HG03064 (cell line): ENCODE results near the gene TAF4B.
"Not testable (repeated sequence)": the region's sequence is repeated elsewhere in the genome, so short reads cannot be mapped to it uniquely, and the experiment has no call there.

Source experiments
- ATAC-seq: cut with Tn5 transposase; IDR thresholded peaks from one replicate; pipeline ENCODE4 v1.9.1; 2021; ENCODE audit warnings: low read depth; ENCODE audit not compliant: unreplicated experiment

TAF4B gene

GRCh38 chr18:26237363-26237762, 11.1 kb downstream of the TAF4B start:
- not testable (repeated sequence) for ATAC-seq

DNA sequence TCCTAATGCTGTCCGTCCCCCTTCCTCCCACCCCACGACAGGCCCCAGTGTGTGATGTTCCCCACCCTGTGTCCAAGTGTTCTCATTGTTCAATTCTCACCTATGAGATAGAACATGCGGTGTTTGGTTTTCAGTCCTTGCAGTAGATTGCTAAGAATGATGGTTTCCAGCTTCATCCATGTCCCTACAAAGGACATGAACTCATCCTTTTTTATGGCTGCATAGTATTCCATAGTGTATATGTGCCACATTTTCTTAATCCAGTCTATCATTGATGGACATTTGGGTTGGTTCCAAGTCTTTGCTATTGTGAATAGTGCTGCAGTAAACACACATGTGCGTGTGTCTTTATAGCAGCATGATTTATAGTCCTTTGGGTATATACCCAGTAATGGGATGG, 12.5 kb downstream of the TAF4B start:
- ATAC-seq: not testable (repeated sequence)

- not testable (repeated sequence) for ATAC-seq
These were observed 16.1 kb downstream of the TAF4B start for GRCh38 chr18:26242392-26242791.

DNA sequence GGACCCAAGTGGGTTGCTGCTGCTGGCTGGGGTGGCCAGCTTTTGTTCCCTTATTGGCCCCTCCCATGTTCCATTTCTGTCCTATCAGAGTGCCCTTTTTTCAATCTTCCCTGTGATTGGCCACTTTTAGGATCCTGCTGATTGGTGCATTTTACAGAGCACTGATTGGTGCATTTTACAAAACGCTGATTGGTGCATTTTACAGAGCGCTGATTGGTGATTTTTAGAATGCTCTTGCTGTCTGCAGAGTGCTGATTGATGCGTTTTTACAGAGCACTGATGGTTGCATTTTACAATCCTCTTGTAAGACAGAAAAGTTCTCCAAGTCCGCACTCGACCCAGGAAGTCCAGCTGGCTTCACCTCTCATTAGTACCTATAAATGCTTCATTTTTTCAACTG, 19.2 kb downstream of the TAF4B start:
- not testable (repeated sequence) for ATAC-seq

- ATAC-seq: no peak
These were observed 26.2 kb downstream of the TAF4B start for GRCh38 chr18:26252411-26252810.

DNA sequence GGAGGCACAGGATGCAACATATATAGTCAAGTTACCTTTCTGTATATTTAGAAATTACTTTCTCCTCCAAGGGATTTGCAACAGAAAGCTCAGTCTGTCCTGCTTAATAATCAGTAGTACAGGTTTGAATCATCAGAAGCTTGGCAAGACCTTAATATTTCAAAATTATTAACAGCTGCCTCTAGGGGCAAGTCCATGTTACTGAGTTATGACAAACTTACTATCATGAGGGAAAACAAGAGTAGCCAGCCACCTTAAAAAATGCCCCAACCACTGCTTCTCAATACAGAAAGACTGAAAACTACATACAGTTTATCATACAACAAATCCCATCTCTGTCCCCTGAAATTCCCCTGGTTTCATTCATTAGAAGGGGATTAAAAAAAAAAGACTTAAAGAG, 28.6 kb downstream of the TAF4B start:
- not testable (repeated sequence) for ATAC-seq

GRCh38 chr18:26255695-26256622, 29.7 kb downstream of the TAF4B start:
- no peak for ATAC-seq

DNA sequence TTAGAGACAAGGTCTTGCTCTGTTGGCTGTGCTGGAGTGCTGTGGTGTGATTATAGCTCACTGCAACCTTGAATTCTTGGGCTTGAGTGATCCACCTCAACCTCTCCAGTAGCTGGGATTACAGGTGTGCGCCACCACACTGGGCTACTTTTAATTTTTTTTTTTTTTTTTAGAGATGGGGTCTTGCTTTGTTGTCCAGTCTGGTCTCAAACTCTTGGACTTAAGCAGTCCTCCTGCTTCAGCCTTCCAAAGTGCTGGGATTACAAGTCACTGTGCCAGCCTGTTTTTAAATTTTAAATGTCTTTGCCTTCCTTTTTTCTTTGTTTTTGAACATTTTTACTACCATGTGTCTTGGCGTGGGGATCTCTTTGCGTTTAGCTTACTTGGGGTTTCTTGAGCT, 32.5 kb downstream of the TAF4B start:
- no peak for ATAC-seq

GRCh38 chr18:26259416-26259815, 33.2 kb downstream of the TAF4B start:
- ATAC-seq: not testable (repeated sequence)

DNA sequence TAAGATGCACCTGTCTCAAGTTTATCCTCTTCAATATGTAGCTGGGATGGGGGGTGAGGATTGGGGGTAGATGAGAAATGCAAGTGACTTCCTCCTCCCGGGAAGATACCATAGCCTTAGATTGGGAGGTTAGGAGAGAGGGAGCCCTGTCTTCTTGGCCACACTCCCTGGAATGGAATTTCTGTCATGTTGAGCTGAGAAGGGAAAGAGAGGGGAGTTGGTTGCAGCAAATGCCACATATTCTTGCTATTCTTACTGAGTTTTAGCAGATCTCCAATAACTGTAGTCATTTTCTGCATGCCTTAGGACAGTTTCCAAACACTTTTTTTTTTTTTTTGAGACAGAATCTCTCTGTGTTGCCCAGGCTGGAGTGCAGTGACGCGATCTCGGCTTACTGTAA, 35.9 kb downstream of the TAF4B start:
- no peak for ATAC-seq

GRCh38 chr18:26267357-26267930, 41.2 kb downstream of the TAF4B start:
- ATAC-seq: no peak

DNA sequence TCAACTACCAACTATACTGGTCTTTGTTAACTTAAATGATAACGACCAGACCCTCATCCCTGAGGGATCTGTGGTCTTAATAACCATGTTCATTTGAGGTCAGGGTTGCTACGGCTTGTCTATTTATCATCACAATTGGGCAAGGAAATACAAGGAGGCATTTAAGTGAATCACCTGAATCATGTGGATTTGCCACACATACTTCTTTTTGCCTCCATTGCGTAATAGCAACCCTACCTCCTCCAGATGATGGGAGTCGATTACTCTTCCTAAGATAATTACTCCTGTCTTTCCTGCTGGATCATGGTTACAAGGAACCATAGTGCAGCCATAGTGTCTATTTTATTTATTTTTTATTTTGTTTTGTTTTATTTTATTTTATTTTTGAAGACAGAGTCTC, 42.2 kb downstream of the TAF4B start:
- ATAC-seq: no peak

GRCh38 chr18:26271917-26272549, 45.8 kb downstream of the TAF4B start:
- no peak for ATAC-seq

DNA sequence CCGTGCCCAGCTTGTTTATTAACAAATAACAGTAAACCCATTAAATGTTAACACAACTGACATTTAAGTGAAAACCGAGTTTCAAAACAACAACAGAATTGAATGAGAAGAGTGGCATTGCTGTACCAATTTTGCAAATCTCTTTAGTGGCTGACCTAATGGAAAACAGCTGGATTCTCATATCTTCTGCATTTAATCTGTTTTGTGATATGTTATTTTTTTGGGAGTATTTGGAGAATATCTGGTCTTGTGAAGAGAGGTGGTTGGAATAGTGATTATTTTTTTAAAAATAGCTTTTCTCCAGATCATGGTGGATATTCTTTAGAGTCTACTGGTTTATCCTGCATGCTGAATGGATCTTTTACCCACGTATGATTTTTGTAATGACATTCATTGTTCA, 51.1 kb downstream of the TAF4B start:
- ATAC-seq: no peak

DNA sequence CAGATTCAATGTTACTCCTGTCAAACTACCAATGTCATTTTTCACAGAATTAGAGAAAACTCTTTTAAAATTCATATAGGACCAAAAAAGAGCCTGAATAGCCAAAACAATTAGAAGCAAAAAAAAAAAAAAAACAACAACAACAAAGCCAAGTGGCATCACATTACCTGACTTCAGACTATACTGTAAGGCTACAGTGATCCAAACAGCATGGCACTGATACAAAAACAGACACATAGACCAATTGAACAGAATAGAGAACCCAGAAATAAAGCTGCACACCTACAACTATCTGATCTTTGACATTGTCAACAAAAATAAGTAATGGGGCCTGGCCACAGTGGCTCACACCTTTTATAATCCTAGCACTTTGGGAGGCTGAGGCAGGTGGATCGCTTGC, 53.2 kb downstream of the TAF4B start:
- ATAC-seq: no peak

GRCh38 chr18:26286008-26286407, 59.8 kb downstream of the TAF4B start:
- ATAC-seq: no peak

- no peak for ATAC-seq
These were observed 61.4 kb downstream of the TAF4B start for GRCh38 chr18:26287644-26288043.

DNA sequence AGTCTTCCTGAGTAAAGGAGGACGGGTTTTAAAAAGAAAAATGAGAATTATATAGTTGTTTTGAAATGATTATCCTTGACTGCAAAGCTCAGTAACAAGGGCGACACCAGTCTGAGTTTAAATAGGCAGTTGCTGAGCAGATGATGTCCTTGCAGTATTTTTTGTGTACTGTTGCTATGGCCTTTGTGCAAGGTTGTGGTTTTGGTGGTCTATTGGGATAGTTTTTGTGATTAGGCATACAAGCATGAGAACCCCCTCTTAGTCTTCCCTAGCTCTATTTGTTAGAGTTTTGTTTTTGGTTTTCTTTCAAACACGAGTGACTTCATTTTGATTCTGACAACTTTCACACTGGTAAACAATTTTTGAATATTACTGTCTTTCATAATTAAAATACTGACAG, 64.1 kb downstream of the TAF4B start:
- no peak for ATAC-seq

DNA sequence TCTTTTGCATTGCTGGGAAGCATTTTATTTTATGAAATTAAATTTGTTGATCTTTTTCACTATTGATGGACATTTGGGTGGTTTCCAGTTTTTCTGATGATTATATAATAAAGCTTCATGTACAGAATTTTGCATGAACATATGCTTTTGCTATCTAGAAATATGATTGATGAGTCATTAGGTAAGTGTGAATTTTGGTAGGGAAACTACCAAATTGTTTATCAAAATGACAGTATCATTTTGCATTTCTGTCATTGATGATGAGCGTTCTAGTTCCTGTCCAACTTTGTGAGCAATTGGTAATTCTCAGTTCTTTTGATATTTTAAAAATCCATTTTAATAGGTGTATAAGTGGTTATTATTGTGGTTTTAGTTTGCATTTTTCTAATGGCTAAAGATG, 67.7 kb downstream of the TAF4B start:
- ATAC-seq: no peak

DNA sequence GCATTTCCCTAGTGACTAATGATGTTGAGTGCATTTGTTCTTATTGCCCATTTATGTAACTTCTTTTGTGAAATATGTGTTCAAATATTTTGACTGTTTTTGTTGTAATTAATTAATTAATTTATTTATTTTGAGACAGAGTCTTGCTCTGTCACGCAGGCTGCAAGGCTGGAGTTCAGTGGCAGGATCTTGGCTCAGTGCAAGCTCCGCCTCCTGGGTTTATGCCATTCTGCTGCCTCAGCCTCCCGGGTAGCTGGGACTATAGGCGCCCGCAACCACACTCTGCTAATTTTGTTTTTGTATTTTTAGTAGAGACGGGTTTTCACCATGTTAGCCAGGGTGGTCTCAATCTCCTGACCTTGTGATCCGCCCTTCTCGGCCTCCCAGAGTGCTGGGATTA, 71.9 kb downstream of the TAF4B start:
- ATAC-seq: no peak

GRCh38 chr18:26301681-26302080, 75.4 kb downstream of the TAF4B start:
- ATAC-seq: no peak

DNA sequence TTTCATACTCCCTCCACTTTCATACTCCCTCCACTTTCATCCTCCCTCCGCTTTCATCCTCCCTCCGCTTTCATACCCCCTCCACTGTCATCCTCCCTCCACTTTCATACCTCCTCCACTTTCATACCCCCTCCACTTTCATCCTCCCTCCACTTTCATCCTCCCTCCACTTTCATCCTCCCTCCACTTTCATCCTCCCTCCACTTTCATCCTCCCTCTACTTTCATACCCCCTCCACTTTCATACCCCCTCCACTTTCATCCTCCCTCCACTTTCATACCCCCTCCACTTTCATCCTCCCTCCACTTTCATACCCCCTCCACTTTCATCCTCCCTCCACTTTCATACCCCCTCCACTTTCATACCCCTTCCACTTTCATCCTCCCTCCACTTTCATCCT, 77.0 kb downstream of the TAF4B start:
- ATAC-seq: not testable (repeated sequence)
